Fibroblast of mammary gland (primary cell): ENCODE data around the gene MAVS.
A peak's percentile ranks its signal among the peaks of the same experiment; 100 is the strongest.
"Not testable (repeated sequence)": the region's sequence is repeated elsewhere in the genome, so short reads cannot be mapped to it uniquely, and the experiment has no call there.

Experiments used
- DNase-seq: peaks from one replicate; pipeline ENCODE4 v3.0.0-alpha.2; 2010; ENCODE audit warnings: low read depth
- H3K4me3 ChIP-seq: 2 replicates; pipeline ENCODE4 v1.5.1; 2011; ENCODE audit warnings: low read depth, mild to moderate bottlenecking, low read length, moderate library complexity; ENCODE audit not compliant: control insufficient read depth
- CTCF ChIP-seq: conservative IDR thresholded peaks from 2 replicates; pipeline ENCODE4 v1.5.1; 2011; ENCODE audit warnings: low read depth, low read length, inconsistent platforms; ENCODE audit not compliant: control insufficient read depth, insufficient read depth

Gene MAVS

DNA sequence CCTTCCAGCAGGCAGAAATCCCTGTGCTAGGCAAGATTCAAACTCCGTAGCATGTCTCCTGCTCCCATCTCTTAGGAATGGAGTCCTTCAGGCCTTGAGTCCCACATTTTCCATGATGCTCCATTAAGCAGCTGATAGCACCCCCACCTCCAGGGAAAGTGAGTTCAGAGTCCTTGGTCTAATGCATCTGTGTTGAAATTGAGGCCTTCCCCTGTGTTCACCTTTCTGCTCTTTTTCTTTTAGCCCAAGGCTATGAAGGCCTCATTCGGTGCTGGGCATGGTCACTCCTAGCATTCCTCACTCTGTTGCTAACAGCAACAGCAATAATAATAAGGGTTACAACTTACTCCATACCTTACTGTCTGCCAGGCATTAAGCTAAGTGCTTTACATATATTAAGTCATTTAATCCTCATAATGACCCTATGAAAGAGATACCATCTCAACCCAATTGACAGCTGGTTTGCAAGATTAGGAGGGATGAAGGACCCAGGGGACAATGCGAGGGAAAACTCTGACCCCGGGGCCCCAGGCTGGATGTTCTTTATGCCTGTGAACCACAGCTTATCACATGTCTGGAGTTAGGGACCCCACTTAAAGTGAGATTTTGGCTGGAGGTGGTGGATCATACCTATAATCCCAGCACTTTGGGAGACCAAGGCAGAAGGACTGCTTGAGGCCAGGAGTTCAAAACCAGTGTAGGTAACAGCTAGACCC lies 25.1 kb downstream of the MAVS start:
- no peak for TF ChIP-seq CTCF
- H3K4me3 ChIP-seq: no peak overlapping the region
- DNase-seq: no peak

DNA sequence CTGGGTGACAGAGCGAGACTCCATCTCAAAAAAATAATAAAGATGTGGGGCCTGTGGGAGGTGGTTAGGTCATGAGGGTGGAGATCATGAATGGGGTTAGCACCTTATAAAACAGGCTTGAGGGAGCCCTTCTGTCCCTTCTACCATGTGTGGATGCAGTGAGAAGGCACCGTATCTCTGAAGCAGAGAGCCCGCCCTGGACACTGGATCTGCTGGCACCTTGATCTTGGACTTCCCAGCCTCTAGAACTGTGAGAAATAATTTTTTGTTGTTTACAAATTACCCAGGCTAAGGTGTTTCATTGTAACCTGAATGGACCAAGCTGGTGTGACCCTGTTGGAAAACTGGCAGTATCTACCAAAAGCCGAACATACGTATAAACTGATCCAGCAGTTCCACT lies 26.9 kb downstream of the MAVS start:
- no peak for TF ChIP-seq CTCF
- DNase-seq: no peak

DNA sequence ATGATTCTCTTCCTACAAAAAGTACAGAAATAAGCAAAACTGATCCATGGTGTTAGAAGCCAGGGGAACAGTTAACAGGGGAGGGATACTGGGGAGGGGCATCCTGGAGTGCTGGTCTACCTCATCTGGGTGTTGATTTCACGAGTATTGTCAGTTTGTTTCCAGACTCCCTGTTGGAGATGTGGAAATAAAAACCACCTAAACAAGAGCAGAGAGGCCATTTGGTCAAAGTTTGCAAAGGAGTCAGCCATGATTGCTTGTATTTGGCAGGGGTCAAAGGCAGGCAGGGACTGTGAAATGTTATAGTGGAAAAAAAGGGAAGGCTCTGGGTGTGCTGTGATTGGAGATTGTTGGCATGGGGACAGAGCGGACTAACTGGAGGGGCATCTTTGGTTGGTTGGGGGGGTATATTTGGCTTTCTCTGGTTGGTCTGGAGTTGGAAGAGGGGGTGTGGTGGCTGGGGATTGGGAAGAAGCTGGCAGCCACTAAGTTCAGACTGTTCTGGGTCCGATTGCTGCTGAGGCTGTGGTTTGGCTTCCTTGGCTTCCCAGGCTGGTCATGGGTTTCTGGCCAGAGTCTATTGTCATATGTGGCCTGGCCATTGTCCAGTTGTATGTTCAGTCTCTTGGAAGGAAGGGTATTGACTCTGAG lies 27.7 kb downstream of the MAVS start:
- H3K4me3 ChIP-seq: no peak overlapping the region
- DNase-seq: peak; percentile 32
- TF ChIP-seq CTCF: no peak

More for the DNA sequence above, 26.9 kb downstream of the MAVS start:
- no peak overlapping the region for H3K4me3 ChIP-seq

GRCh38 chr20:3875378-3875974 lies 28.8 kb downstream of the MAVS start:
- H3K4me3 ChIP-seq: no peak overlapping the region
- no peak for TF ChIP-seq CTCF
- no peak for DNase-seq

DNA sequence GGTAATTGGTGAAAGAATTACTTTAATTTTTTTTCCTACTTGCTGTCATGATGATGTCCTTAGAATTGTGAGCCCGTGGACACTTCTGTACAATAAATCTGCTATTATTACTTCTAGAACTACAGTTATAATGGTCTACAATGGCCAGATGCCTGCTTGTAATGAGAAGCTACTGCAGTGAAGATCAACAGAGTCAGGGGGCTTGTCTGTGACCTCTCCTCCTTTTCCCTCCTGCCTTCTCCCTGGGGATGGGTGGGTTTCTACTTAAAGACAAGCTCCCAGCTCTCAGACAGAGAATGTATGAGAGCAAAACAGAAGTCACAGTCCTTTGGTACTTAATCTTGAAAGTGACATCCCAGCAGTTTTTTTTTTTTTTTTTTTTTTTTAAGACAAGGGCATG lies 29.4 kb downstream of the MAVS start:
- no peak for DNase-seq
- no peak overlapping the region for H3K4me3 ChIP-seq
- TF ChIP-seq CTCF: no peak

GRCh38 chr20:3876676-3877075 lies 30.0 kb downstream of the MAVS start:
- no peak for DNase-seq
- no peak for TF ChIP-seq CTCF
- H3K4me3 ChIP-seq: no peak overlapping the region

GRCh38 chr20:3878921-3879274 lies 32.3 kb downstream of the MAVS start:
- DNase-seq, H3K4me3 ChIP-seq: not testable (repeated sequence)
